Activated CD4-positive, CD25-positive, alpha-beta regulatory T cell treated with anti-CD3 and anti-CD28 coated beads, Interleukin-2, amount 50 U/mL, for 72 hours (primary cell): ENCODE data around the gene ENTPD1.
"Not testable (repeated sequence)": the region's sequence is repeated elsewhere in the genome, so short reads cannot be mapped to it uniquely, and the experiment has no call there.

Source experiments
- DNase-seq: peaks from one replicate; pipeline ENCODE4 v3.0.0; 2021

The ENTPD1 gene, protein sequence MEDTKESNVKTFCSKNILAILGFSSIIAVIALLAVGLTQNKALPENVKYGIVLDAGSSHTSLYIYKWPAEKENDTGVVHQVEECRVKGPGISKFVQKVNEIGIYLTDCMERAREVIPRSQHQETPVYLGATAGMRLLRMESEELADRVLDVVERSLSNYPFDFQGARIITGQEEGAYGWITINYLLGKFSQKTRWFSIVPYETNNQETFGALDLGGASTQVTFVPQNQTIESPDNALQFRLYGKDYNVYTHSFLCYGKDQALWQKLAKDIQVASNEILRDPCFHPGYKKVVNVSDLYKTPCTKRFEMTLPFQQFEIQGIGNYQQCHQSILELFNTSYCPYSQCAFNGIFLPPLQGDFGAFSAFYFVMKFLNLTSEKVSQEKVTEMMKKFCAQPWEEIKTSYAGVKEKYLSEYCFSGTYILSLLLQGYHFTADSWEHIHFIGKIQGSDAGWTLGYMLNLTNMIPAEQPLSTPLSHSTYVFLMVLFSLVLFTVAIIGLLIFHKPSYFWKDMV

DNA sequence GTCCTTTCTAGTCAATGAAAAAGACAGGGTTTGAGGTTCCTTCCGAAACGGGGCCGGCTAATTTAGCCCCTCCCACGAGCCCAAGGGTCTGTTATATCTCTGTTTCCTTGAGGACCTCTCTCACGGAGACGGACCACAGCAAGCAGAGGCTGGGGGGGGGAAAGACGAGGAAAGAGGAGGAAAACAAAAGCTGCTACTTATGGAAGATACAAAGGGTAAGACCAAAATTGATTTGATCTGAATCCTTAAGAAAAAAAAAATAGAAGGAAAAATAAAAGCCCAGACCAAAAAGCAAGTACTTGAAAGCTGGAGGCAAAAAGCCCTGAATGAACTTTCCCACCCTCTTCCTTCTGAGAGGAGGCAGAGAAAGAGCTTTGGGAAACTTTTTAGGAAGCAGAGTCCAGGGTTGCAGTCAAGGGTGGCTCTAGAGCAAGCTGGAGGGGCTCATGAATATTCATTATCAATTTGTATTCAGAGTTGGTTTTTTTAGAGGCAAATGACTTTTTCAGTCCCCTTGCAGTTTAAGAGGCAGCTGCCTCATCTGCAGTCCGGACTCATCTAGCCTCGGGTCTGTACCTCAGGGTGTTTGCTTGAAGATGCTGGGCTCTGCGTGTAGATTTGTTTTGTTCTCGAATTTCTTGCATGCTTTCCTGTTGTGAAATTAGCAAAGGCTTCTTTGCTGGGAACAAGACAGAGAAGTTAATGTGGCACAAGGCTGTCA, at the start of gene ENTPD1:
TSS of gene ENTPD1 (plus strand) at position 123 of the 721 bp plus-strand sequence. CDS start at position 200, 77 bp downstream.
- DNase-seq = no peak

DNA sequence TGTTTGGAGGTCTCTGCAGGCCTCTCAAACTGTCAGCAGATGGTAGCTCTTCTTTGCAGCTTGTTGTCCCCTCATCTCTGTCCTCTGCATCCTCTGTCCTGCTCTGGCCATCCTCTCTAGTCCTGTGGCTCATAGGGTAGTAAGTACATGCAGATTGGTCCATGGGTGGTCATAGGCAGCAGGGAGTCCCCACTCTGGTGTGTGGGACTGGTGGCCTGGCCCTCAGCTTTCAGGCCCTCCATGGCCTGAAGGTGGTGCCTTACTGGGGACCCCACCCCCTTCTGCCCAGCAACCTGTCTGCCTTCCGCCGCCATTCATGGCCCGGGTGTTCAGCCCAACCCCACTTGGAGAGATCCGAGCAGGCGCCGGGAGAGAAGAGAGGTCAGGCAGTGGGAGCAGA, 49.4 kb upstream of the ENTPD1 start:
- DNase-seq = no peak

DNA sequence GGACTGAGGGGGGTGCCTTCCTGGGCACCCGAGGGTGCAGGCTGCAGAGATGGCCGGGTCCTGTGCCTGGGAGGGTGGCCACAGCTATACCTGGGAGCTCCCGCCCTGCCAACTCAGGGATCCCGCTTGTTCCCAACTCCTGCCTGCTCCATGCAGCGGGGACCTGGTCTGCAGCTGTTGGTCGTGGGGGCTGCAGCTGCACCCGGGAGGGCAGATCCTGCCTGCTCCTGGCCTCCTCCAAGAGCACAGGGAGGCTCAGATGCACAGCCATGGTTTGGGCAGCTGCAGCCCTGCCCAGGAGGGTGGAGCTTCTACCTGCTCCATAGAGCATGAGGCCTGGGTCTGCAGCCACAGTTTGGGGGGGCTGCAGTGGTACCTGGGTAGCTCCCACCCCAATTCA, 49.0 kb upstream of the ENTPD1 start:
- no peak for DNase-seq

DNA sequence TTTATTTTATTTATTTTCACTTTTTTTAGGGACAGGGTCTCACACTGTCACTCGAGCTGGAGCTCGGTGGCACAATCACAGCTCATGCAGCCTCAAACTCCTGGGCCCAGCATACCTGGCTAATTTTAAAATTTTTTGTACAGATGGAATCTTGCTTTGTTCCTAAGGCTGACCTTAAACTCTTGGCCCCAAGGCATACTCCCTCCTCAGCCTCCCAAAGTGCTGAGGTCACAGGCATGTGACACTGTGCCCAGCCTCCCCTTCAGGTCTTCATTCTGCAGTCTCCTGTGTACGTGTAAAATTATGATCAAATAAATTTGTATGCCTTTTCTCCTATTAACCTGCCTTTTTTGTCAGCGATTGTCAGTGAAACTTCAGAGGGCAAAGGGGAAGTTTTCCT, 44.5 kb upstream of the ENTPD1 start:
- no peak for DNase-seq

DNA sequence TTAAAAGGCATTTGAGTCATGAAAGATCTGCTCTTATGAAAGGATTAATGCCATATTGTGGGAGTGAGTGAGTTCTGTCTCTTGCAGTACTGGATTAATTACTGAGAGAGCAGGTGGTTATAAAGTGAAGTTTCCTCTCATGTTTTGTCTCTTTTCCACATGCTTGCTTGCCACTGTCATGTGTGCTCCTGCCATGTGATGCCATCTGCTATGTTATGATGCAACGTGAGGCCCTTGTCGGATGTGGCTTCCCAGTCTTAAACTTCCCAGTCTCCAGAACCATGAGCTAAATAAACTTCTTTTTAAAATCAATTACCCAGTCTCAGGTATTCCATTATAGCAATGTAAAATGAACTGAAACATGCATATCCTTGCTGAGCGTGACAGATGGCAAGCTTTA, 39.5 kb upstream of the ENTPD1 start:
- DNase-seq = no peak

DNA sequence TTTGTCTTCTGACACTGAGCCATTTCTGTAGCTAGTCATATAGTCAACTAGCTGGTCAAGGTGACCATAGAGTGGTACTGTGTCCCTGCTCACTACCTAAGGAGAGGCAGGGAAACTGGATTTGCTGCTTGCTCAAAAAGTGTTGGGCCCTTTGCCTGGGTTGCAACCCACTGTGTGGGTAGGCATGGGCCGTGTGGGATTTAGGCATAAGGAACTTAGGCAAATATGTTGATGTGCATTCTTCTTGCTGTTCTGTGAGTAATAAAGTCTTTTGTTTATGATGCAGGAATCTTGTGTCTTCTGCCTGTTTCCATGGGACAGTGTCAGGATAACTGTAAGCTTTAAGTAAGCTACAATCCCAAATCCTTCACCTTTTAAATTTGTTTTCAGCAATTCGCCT, 39.1 kb upstream of the ENTPD1 start:
- DNase-seq = no peak

DNA sequence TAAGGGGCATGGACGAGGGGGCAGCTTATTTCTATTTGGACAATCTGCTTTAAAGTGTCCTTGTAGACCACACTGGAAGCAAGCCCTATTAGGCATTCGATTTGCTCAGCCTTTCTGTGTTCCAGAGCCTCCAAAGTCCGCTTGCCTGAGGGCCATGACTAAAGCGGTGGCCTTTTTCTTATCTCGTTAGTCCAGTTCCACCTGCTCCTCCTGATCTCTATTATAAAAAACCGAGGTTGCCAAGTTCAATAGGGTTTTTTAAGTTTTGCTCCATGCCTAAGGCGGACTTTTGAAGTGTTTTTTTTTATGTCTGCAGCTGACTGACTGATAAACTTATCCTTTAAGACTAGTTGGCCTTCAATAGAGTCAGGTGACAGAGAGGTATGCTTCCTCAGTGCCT, 35.2 kb upstream of the ENTPD1 start:
- not testable (repeated sequence) for DNase-seq

DNA sequence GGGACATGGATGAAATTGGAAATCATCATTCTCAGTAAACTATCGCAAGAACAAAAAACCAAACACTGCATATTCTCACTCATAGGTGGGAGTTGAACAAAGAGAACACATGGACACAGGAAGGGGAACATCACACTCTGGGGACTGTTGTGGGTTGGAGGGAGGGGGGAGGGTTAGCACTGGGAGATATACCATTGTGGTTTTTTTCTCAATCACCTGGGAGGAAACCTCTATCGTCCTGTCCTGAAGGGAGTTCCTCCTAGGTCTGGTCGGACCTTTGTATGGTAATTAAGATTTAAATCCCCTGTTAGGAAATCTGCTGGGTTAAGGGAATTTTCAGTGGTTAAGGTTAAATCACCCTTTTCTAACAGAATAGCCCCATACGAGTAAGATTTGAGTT, 33.5 kb upstream of the ENTPD1 start:
- DNase-seq = not testable (repeated sequence)

DNA sequence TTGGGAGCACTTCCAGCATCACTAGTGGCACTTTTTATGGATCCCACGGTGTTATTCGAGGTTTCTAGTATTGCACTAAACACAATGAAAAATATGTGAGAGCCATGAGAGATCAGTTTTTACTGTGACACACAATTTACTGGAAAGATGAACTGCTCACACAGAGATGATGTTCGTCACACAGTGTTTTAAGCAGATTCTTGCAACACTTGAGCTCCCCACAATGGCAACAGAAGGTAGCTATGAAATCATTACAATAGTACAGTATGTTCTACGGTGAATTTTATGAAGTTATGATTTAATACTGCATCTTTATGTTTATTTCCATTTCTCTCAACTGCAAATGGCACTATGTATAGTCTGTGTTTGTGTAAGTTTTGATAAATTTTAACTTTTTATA, 27.4 kb upstream of the ENTPD1 start:
- no peak for DNase-seq

DNA sequence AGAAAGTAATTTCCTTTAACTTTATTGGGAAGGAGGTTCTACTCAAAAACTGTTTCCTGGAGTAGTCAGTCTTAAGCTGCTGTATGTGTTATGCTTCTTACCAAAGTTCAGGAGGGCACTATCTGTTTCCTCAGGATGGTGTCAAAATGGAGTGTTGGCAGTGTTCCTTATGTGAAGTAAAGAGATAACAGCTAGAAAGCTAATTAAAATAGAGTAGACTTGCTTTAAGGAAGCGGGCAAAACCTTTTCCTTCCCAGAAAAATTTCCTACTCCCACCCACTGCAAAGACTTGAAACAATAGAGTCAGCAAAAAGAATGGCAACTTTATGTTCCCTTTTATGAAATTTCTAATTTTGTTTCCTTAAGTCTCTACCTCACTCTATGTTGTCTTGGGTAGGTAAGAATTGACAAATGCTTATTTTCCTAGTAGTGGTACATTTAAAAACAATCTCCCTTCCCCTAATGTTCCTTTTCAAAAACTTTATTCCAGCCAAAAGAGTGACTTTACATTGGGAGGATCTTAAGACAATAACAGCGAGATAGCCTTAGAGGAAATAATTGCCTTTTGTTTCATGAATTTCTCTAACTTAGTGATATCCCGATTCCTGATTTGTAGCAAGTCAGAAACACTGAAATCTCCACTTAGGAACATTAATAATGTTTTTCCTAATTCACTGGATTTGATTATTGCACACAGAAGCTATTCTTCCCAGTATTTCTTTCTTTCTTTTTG, 26.5 kb upstream of the ENTPD1 start:
- no peak for DNase-seq

DNA sequence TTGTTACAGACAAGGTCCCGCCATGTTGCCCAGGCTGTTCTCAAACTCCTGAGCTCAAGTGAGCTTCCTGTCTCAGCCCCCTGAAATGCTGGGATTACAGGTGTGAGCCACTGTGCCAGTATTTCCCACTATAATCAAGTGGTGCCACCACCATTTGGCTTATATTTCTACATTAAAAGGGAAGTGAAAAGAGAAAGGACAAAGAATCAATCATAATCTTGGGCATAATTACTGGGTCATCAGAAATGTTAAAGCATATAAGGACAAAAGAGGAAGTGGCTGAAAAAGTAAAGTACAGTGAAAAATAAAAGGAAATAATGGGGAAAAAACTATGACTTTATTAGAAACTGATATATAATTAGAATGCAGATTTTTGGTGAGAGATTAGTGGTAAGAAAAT, 25.7 kb upstream of the ENTPD1 start:
- no peak for DNase-seq

DNA sequence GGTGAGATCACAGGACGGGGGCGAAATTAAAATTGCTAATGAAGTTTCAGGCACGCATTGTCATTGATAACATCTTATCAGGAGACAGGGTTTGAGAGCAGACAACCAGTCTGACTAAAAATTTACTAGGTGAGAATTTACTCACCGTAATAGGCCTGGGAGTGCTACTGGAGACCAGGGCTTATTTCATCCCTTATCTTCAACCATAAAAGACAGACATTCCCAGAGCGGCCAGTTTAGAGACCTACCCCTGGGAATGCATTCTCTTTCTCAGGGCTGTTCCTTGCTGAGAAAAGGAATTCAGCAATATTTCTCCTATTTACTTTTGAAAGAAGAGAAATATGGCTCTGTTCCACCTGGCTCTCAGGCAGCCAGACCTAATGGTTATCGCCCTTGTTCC, 23.1 kb upstream of the ENTPD1 start:
- DNase-seq = not testable (repeated sequence)

DNA sequence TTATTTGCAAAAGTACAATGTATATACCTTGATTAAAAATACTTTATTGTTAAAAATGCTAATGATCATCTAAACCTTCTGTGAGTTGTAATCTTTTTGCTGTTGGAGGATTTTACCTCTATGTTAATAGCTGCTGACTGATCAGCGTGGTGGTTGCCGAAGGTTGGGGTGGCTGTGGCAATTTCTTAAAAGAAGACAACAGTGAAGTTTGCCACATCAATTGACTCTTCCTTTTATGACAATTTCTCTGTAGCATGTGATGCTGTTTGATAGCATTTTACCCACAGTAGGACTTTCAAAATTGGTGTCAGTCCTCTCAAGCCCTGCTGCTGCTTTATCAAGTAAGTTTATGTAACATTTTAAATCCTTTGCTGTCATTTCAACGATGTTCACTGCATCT, 16.9 kb upstream of the ENTPD1 start:
- DNase-seq = no peak

DNA sequence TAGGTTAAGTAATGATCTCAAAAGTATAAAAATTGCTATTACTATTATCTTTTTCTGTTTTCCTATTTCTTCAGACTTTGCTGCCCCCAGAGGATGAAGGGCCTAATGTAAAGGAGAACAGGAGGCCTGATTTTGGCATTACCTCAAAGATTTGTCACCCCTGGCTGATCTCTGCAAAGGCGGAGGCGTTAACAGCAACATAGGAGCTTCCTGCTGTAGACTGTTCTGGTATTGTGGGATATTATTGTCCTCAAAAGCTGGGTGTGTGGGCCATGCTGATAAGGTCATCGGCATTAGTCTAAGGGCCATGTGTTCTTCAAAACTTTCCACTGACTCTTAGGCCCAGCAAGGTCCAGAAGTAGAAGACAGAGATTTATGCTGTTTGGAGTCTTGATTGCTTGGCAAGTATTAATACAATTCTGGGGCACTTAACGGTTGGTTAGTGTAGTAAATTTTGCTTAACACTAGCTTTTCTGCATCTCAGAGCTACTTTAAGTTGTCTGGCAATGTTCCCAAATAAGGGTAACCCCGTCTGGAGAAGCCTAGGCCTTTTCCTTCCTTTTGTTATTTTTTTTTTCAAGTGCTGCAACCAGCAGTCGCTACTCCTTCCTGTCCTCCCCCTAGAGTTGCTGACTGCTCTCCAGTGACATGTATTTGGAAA, 14.0 kb upstream of the ENTPD1 start:
- no peak for DNase-seq

DNA sequence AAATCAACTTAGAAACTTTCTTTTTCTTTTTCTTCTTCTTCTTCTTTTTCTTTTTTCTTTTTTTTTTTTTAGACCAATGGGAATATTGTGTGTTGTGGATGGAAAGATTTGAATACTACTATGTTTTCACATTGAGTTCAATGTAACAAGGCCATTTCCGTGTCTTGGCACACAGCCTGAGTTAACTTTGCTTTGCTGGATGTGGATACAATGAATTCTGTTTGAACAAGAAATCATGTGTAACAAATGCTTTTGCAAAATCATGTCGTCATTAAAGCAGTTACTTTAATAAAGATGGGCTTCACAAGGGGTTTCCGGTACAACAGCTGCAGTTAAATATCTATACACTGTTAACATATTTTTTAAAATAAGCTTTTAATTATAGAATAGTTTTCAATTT, 13.5 kb upstream of the ENTPD1 start:
- DNase-seq = no peak

DNA sequence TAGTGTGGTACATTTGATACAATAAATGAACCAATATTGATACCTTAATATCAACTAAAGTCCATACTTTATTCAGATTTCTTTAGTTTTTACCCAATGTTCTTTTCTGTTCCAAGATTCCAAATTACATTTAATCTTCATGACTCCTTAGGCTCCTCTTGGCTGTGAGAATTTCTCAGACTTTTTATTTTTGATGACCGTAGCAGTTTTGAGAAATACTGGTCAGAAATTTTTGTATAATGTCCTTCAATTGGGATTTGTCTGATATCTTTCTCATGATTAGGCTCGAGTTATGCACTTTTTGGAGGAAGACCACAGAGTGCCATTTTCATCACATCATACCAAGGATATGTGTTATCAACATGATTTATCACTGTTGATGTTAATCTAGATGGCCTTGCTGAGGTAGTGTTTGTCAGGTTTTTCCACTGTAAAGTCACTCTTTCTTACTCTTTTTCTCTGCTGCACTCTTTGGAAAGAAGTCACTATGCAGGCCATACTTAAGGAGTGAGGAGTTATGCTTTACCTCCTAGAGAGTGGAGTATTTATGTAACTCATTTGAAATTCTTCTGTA, 12.9 kb upstream of the ENTPD1 start:
- DNase-seq = no peak

DNA sequence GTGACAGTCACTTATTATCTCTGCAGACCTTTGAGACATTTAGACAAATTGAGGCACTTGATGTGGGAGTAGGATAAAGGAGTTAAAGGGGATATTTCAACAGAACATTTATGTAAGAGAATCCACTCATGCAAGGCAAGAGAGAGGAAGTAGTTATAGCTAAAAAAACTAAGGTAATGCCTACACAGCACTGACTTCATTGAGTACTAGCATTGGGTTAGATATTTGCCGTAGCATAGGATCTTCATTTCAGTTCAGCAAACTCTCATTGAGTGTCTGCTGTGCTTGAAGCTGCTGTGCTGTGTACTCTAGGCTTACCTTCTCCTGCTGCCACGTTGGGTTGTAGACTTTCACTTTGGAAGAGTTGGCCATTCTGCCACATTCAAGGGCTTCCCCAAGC, 10.5 kb upstream of the ENTPD1 start:
- no peak for DNase-seq

DNA sequence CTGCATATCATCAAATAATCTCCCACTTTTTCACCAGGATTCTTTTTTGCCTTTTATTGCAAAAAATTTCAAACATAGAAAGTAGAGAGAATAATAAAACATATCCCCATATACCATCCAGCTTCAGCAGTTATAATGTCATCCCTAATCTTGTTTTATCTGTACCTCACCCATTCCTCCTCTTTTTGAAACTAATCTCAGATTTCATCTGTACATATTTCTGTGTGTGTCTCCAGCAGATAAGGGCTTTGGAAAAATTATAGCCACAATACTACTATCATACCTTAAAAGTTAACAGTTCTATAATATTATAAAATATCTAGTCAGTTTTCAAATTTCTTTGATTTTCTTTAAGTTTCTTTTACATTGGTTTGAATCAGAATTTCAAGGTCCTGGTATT, 7.6 kb upstream of the ENTPD1 start:
- DNase-seq = no peak

DNA sequence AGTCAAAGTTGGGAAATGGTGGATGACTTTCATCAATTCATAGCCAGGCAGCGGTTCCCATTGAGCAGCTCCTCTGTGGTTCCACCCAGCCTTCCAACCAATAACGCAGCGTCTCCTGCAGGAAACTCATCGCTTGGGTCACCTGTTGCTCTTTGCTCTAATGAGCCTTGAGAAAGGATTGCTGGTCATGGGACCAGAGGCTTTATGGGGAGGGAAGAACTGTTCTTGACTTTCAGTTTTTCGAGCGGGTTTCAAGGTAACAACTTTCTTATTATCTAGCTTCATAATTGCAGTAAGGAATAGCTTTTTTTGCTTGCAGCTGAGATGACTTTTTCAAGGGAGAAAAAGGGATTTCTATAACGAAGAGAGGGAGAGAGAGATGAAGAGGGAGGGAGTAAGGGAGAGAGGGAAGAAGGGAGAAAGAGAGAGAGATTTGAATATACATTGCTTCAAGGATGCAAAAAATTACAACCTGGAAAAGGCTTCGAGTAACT, 405 bp upstream of the ENTPD1 start:
- no peak for DNase-seq

DNA sequence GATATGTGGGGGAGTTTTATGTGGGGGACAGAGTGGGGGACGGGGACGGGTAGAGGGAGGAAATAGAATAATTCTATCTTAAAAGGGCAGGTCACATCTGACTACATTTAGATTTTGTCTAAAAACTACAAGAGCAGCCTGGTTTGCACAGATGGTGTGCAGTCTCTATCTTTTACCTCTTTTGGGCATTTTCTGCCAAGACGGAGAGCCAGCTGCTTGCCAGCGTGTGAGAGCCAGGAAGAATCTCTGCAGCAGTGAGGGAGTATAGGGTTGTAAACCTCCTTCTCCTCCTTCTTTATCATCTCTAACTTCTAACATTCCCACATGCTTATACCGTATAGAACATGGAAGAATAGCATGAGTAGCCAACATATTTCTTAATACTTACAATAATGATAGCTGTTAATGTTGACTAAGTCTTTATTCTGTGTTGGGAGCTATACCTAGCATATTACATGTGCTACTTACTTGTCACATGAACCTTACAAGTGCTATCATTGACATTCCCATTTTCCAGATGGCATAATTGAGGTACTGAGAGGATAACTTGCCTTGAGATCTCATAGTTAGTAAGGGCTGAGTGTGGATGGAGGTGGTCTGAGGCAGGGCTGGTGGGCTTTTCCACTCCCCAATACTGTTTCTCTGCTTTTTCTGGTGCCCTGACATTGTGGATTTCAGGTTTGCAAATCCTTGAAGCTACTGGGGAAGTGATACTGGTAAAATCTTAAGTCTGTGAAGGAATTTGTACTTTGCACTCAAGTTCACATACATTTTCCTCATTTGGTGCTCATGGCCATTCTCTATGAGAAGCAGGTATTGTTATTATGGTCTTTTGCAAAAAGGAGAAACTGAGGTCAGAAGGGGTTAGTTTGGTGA, 1.1 kb downstream of the ENTPD1 start:
- DNase-seq = no peak

DNA sequence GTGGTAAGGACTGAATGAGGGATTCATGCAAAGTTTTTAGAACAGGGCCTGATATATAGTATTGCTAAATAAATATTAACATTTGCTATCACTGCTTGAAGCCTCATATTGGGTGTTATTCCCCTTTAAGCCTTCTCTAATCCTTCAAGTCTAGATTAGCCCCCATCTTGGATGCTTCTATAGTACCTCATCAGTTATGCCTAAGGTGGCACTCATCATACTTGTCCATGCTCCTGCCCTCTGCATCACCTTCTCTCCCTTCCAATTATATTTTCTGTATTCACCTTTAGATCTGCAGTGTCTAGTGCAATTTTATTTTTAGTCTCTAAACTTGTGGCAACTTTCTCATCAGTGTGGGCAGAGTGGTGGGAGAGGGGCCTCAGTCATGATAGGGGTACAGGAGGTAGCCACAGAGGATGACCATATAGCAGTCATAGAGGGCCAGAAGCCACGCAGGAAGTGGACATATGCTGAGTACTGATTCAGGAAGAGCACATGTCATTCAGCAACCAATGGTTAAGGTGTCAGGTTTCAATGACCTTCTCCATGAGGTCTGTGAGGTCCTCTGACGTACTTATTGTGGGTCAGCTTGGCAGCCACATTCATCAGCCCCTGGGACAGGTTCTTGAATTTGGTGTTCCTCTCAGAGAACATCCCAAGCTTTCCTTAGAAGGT, 2.5 kb downstream of the ENTPD1 start:
- DNase-seq = peak; percentile 41
